Stimulated activated CD4-positive, alpha-beta T cell treated with anti-CD3 and anti-CD28 coated beads, Interleukin-2, amount 100 ng/mL, for 24 hours (primary cell): ENCODE data around the gene ATP7B.

Source experiments
- DNase-seq, 2 donors: peaks; one replicate each; pipeline ENCODE4 v3.0.0-alpha.2; 2020

The ATP7B gene

GRCh38 chr13:51942189-51942588, 69.1 kb downstream of the ATP7B start:
- peak in 1 of 2 donors; percentile 10 for DNase-seq

GRCh38 chr13:51938454-51938853, 72.8 kb downstream of the ATP7B start:
- no peak for DNase-seq

- no peak for DNase-seq
Measured at GRCh38 chr13:51937320-51938290, 73.6 kb downstream of the ATP7B start.

GRCh38 chr13:51935326-51936171, 75.7 kb downstream of the ATP7B start:
- DNase-seq: no peak

- no peak for DNase-seq
Measured at GRCh38 chr13:51934461-51935087, 76.7 kb downstream of the ATP7B start.

- no peak for DNase-seq
Measured at GRCh38 chr13:51933466-51934058, 77.7 kb downstream of the ATP7B start.

- no peak for DNase-seq
Measured at GRCh38 chr13:51932231-51932630, 79.0 kb downstream of the ATP7B start.

- no peak for DNase-seq
Measured at GRCh38 chr13:51931606-51932005, 79.6 kb downstream of the ATP7B start.

- no peak for DNase-seq
Measured at GRCh38 chr13:51929699-51930098, 81.6 kb downstream of the ATP7B start.

GRCh38 chr13:51928231-51928630, 83.0 kb downstream of the ATP7B start:
- DNase-seq: no peak

- DNase-seq: no peak
Measured at GRCh38 chr13:51927129-51927528, 84.1 kb downstream of the ATP7B start.

- no peak for DNase-seq
Measured at GRCh38 chr13:51926528-51926885, 84.7 kb downstream of the ATP7B start.

- no peak for DNase-seq
Measured at GRCh38 chr13:51925865-51926527, 85.3 kb downstream of the ATP7B start.

- DNase-seq: no peak
Measured at GRCh38 chr13:51924756-51925544, 86.3 kb downstream of the ATP7B start.

GRCh38 chr13:51923983-51924539, 87.2 kb downstream of the ATP7B start:
- peak in 1 of 2 donors; percentile 14 for DNase-seq

- DNase-seq: no peak
Measured at GRCh38 chr13:51922771-51923480, 88.3 kb downstream of the ATP7B start.

- no peak for DNase-seq
Measured at GRCh38 chr13:51921790-51922740, 89.2 kb downstream of the ATP7B start.

GRCh38 chr13:51920786-51921185, 90.5 kb downstream of the ATP7B start:
- no peak for DNase-seq

GRCh38 chr13:51920267-51920666, 91.0 kb downstream of the ATP7B start:
- DNase-seq: no peak
